WTC11 (cell line): ENCODE results near the gene MKX. TPM values are rescaled to one million over a fixed set of nuclear protein-coding genes. Genes with fewer than 3 reads are reported as not detected.

Experiments used
- ATAC-seq: fragments of 200-7000 bp; cut with Tn5 transposase; 2 replicates; pipeline ENCODE4 v1.10.0; 2021; ENCODE audit warnings: mild to moderate bottlenecking, moderate library complexity
- CTCF ChIA-PET: fragments of 300-600 bp; sonication (Branson Sonifier 250); formaldehyde crosslinking; loops from one replicate; lab custom pipeline; 2021; ENCODE audit warnings: antibody characterized with exemption; lab: Charles Lee
- POLR2A ChIA-PET: fragments of 350-600 bp; sonication (Branson Sonifier 250); formaldehyde crosslinking; loops from one replicate; lab custom pipeline; 2021; ENCODE audit warnings: antibody characterized with exemption; lab: Charles Lee
- DNase-seq: peaks from one replicate; pipeline ENCODE4 v3.0.0; 2021; ENCODE audit warnings: low spot score
- H3K27ac Mint-ChIP-seq: 2 replicates; pipeline ENCODE4 v1.8.0; 2021; ENCODE audit warnings: mixed read lengths
- H3K27me3 Mint-ChIP-seq: 2 replicates; pipeline ENCODE4 v1.8.0; 2021; ENCODE audit warnings: low read depth, mild to moderate bottlenecking, moderate library complexity, mixed read lengths
- H3K36me3 Mint-ChIP-seq: 2 replicates; pipeline ENCODE4 v1.8.0; 2021; ENCODE audit warnings: mixed read lengths
- H3K4me1 Mint-ChIP-seq: 2 replicates; pipeline ENCODE4 v1.8.0; 2022; ENCODE audit warnings: mixed read lengths
- H3K4me3 Mint-ChIP-seq: 2 replicates; pipeline ENCODE4 v1.8.0; 2021; ENCODE audit warnings: mild to moderate bottlenecking, moderate library complexity, mixed read lengths
- H3K9me3 Mint-ChIP-seq: 2 replicates; pipeline ENCODE4 v1.8.0; 2021; ENCODE audit warnings: mixed read lengths
- AR ChIP-seq: fragments of 250-450 bp; sonication (Bioruptor Pico); IDR thresholded peaks from 2 replicates; pipeline ENCODE4 v1.9.0; 2021; ENCODE audit warnings: mild to moderate bottlenecking
- ATF1 ChIP-seq: sonication (generic); formaldehyde crosslinking; IDR thresholded peaks from 2 replicates; pipeline ENCODE4 v1.8.1; 2023; ENCODE audit warnings: mild to moderate bottlenecking, moderate library complexity, missing genetic modification reagents
- ATF2 ChIP-seq: sonication (generic); formaldehyde crosslinking; IDR thresholded peaks from 2 replicates; pipeline ENCODE4 v1.8.1; 2022; ENCODE audit warnings: low read depth, missing genetic modification reagents, borderline replicate concordance
- ATF6 ChIP-seq: sonication (generic); formaldehyde crosslinking; IDR thresholded peaks from 2 replicates; pipeline ENCODE4 v1.8.1; 2023; ENCODE audit warnings: mild to moderate bottlenecking, missing genetic modification reagents
- CREB1 ChIP-seq: sonication (generic); formaldehyde crosslinking; IDR thresholded peaks from 2 replicates; pipeline ENCODE4 v1.8.0; 2023; ENCODE audit warnings: mild to moderate bottlenecking, missing genetic modification reagents
- E2F4 ChIP-seq: sonication (generic); formaldehyde crosslinking; IDR thresholded peaks from 2 replicates; pipeline ENCODE4 v1.8.1; 2022; ENCODE audit warnings: low read depth, mild to moderate bottlenecking, moderate library complexity, missing genetic modification reagents, borderline replicate concordance
- FOXJ3 ChIP-seq: sonication (generic); formaldehyde crosslinking; IDR thresholded peaks from 2 replicates; pipeline ENCODE4 v1.9.0; 2021; ENCODE audit warnings: missing genetic modification reagents, mild to moderate bottlenecking, borderline replicate concordance
- GABPB1 ChIP-seq: sonication (generic); formaldehyde crosslinking; IDR thresholded peaks from 2 replicates; pipeline ENCODE4 v1.8.1; 2023; ENCODE audit warnings: mild to moderate bottlenecking, missing genetic modification reagents
- JUN ChIP-seq: sonication (generic); formaldehyde crosslinking; IDR thresholded peaks from 2 replicates; pipeline ENCODE4 v1.8.0; 2023; ENCODE audit warnings: mild to moderate bottlenecking, missing genetic modification reagents
- NR2C2 ChIP-seq: sonication (generic); formaldehyde crosslinking; IDR thresholded peaks from 2 replicates; pipeline ENCODE4 v1.8.0; 2022; ENCODE audit warnings: mild to moderate bottlenecking, missing genetic modification reagents
- TEAD1 ChIP-seq: sonication (generic); formaldehyde crosslinking; IDR thresholded peaks from 2 replicates; pipeline ENCODE4 v1.8.0; 2022; ENCODE audit warnings: mild to moderate bottlenecking, missing genetic modification reagents
- ZNF423 ChIP-seq: fragments of 250-450 bp; sonication (Bioruptor Pico); IDR thresholded peaks from 2 replicates; pipeline ENCODE4 v2.1.2; 2022; ENCODE audit warnings: mild to moderate bottlenecking, moderate library complexity
- total RNA-seq: library from RNA; stranded (reverse); gene quantifications from 3 replicates; pipeline ENCODE4 v1.2.3, GENCODE V29; 2021
- TF ChIP-seq, protein P1 (sequence below): sonication (generic); formaldehyde crosslinking; IDR thresholded peaks from 2 replicates; pipeline ENCODE4 v1.8.1; 2022; ENCODE audit warnings: mild to moderate bottlenecking, moderate library complexity, missing genetic modification reagents
- TF ChIP-seq, protein P2 (sequence below): sonication (generic); formaldehyde crosslinking; IDR thresholded peaks from 2 replicates; pipeline ENCODE4 v1.8.1; 2023; ENCODE audit warnings: mild to moderate bottlenecking, missing genetic modification reagents, borderline replicate concordance
- TF ChIP-seq, protein P3 (sequence below): fragments of 250-450 bp; sonication (Bioruptor Pico); IDR thresholded peaks from 2 replicates; pipeline ENCODE4 v2.1.2; 2022; ENCODE audit warnings: mild to moderate bottlenecking, moderate library complexity

Gene MKX
- total RNA-seq, 1 experiment from 2014 or later: 1.2 TPM

DNA sequence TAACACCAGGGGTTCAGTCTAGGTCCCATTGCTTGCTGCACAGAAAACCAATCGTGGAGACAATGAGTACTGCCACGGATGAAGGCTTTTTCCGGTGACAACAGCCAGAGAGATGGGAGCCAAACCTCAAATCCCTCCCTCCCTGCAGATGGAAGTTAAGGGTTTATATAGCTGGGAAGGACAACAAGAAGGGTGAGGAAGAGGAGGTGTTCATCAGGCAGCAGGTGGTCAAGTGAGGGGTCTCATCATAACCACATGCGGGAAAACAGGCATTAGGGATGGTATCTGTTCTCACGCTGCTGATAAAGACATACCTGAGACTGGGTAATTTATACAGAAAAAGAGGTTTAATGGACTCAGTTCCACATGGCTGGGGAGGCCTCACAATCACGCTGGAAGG is 91.3 kb downstream of the MKX start (continued):
- TF ChIP-seq ATF6 (CRISPR knock-in tag) (no peak), GABPB1 (CRISPR knock-in tag) (no peak), JUN (no peak), ATF1 (CRISPR knock-in tag) (no peak), ATF2 (CRISPR knock-in tag) (no peak), TEAD1 (CRISPR knock-in tag) (no peak)

DNA sequence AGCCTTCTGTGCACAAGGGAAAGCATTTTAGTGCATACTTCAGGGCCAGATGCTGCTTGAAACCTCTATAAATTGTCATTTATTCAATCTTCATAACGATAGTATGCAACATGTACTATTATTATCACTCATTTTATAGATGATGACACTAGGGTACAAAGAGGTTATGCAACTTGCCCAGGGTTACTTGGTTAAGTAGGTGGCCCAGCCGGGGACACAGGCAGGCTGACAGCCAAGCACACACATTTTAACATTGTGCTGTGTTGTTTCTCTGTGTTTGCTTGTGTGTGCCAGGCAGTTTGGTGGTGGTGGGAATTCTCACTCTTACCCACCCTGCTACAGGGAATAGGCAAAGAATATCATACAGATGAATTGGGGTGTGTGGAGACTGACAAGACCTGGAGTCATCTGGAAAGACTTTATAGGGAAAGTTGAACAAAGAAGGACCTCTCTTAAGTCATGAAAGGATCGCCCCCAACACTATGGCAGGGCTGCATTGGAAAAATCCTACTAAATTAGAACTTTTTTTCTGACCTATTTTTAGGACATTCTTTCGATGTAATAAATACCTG is 98.9 kb downstream of the MKX start:
- no peak for TF ChIP-seq AR (CRISPR knock-in tag)
- TF ChIP-seq, protein P1, sequence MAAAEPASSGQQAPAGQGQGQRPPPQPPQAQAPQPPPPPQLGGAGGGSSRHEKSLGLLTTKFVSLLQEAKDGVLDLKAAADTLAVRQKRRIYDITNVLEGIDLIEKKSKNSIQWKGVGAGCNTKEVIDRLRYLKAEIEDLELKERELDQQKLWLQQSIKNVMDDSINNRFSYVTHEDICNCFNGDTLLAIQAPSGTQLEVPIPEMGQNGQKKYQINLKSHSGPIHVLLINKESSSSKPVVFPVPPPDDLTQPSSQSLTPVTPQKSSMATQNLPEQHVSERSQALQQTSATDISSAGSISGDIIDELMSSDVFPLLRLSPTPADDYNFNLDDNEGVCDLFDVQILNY (CRISPR knock-in tag): no peak
- TF ChIP-seq ZNF423: no peak
- TF ChIP-seq, protein P2, sequence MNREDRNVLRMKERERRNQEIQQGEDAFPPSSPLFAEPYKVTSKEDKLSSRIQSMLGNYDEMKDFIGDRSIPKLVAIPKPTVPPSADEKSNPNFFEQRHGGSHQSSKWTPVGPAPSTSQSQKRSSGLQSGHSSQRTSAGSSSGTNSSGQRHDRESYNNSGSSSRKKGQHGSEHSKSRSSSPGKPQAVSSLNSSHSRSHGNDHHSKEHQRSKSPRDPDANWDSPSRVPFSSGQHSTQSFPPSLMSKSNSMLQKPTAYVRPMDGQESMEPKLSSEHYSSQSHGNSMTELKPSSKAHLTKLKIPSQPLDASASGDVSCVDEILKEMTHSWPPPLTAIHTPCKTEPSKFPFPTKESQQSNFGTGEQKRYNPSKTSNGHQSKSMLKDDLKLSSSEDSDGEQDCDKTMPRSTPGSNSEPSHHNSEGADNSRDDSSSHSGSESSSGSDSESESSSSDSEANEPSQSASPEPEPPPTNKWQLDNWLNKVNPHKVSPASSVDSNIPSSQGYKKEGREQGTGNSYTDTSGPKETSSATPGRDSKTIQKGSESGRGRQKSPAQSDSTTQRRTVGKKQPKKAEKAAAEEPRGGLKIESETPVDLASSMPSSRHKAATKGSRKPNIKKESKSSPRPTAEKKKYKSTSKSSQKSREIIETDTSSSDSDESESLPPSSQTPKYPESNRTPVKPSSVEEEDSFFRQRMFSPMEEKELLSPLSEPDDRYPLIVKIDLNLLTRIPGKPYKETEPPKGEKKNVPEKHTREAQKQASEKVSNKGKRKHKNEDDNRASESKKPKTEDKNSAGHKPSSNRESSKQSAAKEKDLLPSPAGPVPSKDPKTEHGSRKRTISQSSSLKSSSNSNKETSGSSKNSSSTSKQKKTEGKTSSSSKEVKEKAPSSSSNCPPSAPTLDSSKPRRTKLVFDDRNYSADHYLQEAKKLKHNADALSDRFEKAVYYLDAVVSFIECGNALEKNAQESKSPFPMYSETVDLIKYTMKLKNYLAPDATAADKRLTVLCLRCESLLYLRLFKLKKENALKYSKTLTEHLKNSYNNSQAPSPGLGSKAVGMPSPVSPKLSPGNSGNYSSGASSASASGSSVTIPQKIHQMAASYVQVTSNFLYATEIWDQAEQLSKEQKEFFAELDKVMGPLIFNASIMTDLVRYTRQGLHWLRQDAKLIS (CRISPR knock-in tag): no peak
- no peak for TF ChIP-seq ATF2 (CRISPR knock-in tag)
- TF ChIP-seq, protein P3, sequence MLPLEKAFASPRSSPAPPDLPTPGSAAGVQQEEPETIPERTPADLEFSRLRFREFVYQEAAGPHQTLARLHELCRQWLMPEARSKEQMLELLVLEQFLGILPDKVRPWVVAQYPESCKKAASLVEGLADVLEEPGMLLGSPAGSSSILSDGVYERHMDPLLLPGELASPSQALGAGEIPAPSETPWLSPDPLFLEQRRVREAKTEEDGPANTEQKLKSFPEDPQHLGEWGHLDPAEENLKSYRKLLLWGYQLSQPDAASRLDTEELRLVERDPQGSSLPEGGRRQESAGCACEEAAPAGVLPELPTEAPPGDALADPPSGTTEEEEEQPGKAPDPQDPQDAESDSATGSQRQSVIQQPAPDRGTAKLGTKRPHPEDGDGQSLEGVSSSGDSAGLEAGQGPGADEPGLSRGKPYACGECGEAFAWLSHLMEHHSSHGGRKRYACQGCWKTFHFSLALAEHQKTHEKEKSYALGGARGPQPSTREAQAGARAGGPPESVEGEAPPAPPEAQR: no peak
- TF ChIP-seq E2F4: no peak
- no peak for TF ChIP-seq CREB1
- TF ChIP-seq NR2C2: no peak
- no peak for TF ChIP-seq FOXJ3 (CRISPR knock-in tag)
- ChIA-PET CTCF (no interaction called here), POLR2A (no interaction called here)
- H3K27ac Mint-ChIP-seq: no peak overlapping the region
- H3K4me3 Mint-ChIP-seq: no peak overlapping the region
- H3K27me3 Mint-ChIP-seq: no peaks in the 10 kb centered on the region
- no peaks in the 10 kb centered on the region for H3K4me1 Mint-ChIP-seq
- ATAC-seq: no peak
- no peak for DNase-seq
- no peaks in the 10 kb centered on the region for H3K36me3 Mint-ChIP-seq
- H3K9me3 Mint-ChIP-seq: peaks cover 12% of the 10 kb centered on the region
